Transverse colon (tissue), 3 donors: ENCODE results near the gene POR.

Source experiments
- POLR2A ChIP-seq: fragments of 450-650 bp; IDR thresholded peaks from one replicate; pipeline ENCODE4 v1.6.1; 2016; ENCODE audit warnings: antibody characterized with exemption, mild to moderate bottlenecking, moderate library complexity
- TF ChIP-seq, protein P1 (sequence below), 5 experiments: fragments of 200-600 bp in 3 of 5; fragments of 450-650 bp in 2 of 5; sonication (generic) in 3 of 5; IDR thresholded peaks; 1 replicate in 2 of 5; 2 replicates in 3 of 5; pipeline ENCODE4 v1.5.1; 2016 to 2017; ENCODE audit warnings: antibody characterized with exemption in 5 of 5, inconsistent platforms in 3 of 5, mild to moderate bottlenecking in 2 of 5, moderate library complexity in 1 of 5

DNA sequence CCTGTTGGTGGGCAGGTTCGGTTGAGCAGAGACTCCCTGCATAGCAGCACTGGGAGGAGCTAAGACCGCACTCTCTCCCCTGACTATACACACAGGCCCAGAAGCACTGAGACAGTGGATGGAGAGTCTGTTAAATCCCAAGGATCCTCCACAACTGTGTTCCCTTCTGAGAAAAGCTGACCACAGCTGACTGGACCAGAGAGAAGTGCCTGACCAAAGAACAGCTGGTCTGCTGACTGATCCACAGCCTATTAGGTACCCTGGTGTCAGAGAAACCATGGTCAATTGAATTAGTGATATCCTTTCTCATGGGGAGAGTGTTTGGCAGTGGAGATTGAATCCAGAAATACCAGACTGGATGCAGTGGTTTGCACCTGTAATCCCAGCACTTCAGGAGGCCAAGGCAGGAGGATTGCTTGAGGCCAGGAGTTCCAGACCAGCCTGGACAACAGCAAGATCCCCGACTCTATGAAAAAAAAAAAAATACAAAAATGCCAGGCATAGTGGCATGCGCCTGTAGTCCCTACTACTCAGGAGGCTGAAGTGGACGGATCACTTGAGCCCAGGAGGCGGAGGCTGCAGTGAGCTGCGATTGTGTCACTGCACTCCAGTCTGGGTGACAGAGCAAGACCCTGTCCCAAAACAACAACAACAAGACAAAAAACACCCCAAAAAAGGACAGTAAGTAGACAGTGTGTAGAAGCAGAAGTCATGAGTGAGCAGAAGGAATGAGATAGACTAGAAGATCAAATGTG lies 107.2 kb downstream of the POR start:
- TF ChIP-seq, protein P1, sequence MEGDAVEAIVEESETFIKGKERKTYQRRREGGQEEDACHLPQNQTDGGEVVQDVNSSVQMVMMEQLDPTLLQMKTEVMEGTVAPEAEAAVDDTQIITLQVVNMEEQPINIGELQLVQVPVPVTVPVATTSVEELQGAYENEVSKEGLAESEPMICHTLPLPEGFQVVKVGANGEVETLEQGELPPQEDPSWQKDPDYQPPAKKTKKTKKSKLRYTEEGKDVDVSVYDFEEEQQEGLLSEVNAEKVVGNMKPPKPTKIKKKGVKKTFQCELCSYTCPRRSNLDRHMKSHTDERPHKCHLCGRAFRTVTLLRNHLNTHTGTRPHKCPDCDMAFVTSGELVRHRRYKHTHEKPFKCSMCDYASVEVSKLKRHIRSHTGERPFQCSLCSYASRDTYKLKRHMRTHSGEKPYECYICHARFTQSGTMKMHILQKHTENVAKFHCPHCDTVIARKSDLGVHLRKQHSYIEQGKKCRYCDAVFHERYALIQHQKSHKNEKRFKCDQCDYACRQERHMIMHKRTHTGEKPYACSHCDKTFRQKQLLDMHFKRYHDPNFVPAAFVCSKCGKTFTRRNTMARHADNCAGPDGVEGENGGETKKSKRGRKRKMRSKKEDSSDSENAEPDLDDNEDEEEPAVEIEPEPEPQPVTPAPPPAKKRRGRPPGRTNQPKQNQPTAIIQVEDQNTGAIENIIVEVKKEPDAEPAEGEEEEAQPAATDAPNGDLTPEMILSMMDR (IDR thresholded peaks at IDR 0.05), result no peak
- no peak for TF ChIP-seq POLR2A
